ENCODE measurements around the gene CHCHD2. TPM values are rescaled to one million over a fixed set of nuclear protein-coding genes. Genes with fewer than 3 reads are reported as not detected.
A peak's percentile ranks its signal among the peaks of the same experiment; 100 is the strongest.
"Not testable (repeated sequence)": the region's sequence is repeated elsewhere in the genome, so short reads cannot be mapped to it uniquely, and the experiment has no call there.

The CHCHD2 gene
- total RNA-seq, 1 donor from 2014 or later = 64.1 TPM

DNA sequence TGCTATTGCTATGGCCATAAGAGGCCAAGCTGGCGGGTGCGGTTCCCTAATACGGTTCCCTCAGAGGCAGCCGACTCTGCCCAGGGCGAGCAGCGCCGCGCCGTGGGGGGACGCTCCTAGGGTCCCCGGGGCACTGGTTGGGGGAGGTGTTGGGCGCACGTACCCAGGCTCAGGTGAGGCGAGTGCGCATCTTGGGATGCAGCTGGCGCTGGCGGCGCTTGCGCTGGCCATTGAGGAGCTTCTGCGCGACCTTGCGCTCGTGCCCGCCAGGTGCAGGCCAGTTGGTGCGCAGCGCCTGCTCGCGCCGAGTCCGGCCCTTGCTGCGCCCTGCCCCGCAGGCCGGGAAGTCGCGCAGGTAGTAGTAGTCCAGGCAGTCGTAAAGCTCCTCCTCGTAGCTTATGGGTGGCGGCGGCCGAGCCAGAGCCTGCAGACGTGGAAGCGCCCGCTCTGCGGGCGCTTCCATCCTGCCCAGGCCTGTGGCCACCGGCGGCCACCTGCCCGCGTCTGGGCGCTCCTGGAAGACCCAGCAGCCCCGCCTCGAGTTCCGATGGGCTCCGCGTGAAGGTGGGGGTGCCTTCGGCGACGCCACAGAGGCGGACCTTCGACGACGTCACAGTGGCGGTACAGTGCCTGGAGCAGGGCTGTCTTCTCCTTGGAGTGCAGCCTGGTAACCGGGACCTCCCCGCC, 9.7 kb upstream of the CHCHD2 start, which contains the start of gene NUPR2:
Gene NUPR2, minus strand, starts transcription at position 566 of the 687 bp plus-strand sequence. Its CDS starts 103 bp downstream, at position 463.
- H3K27me3 ChIP-seq = no peaks in the 10 kb centered on the region
- TF ChIP-seq EZH2phosphoT487 (IDR thresholded peaks at IDR 0.05) (no peak), EZH2 (IDR thresholded peaks at IDR 0.05) (no peak)
- TF ChIP-seq, protein P1, sequence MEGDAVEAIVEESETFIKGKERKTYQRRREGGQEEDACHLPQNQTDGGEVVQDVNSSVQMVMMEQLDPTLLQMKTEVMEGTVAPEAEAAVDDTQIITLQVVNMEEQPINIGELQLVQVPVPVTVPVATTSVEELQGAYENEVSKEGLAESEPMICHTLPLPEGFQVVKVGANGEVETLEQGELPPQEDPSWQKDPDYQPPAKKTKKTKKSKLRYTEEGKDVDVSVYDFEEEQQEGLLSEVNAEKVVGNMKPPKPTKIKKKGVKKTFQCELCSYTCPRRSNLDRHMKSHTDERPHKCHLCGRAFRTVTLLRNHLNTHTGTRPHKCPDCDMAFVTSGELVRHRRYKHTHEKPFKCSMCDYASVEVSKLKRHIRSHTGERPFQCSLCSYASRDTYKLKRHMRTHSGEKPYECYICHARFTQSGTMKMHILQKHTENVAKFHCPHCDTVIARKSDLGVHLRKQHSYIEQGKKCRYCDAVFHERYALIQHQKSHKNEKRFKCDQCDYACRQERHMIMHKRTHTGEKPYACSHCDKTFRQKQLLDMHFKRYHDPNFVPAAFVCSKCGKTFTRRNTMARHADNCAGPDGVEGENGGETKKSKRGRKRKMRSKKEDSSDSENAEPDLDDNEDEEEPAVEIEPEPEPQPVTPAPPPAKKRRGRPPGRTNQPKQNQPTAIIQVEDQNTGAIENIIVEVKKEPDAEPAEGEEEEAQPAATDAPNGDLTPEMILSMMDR (IDR thresholded peaks at IDR 0.05) = no peak
- no peaks in the 10 kb centered on the region for H3K79me2 ChIP-seq (ENCODE audit: low read depth)
- no peaks in the 10 kb centered on the region for H3F3A ChIP-seq (ENCODE audit: low read depth)
- H3K36me3 Mint-ChIP-seq = no peaks in the 10 kb centered on the region
- H3K9me3 Mint-ChIP-seq = peaks cover 12% of the 10 kb centered on the region
- no peaks in the 10 kb centered on the region for H3K36me3 ChIP-seq
- peaks cover 5% of the 10 kb centered on the region for H3K9me3 ChIP-seq (ENCODE audit: low read depth)
- no peak within 1 kb of the TSS for H3K4me2 ChIP-seq
- peaks cover 2% of the 10 kb centered on the region for H3K27me3 Mint-ChIP-seq (ENCODE audit: insufficient read depth, low read depth)
- no peak within 1 kb of the TSS for H3K4me3 ChIP-seq
- no peaks in the 10 kb centered on the region for H3K4me1 ChIP-seq
- no peaks in the 10 kb centered on the region for H4K20me1 ChIP-seq (ENCODE audit: low read depth)
- no peak for DNase-seq (ENCODE audit: low spot score)
- H3K4me1 Mint-ChIP-seq = no peaks in the 10 kb centered on the region
- H3K9ac ChIP-seq = no peak within 1 kb of the TSS
- H3K4me3 Mint-ChIP-seq = no peak within 1 kb of the TSS
- H3K27ac ChIP-seq = no peak within 1 kb of the TSS
- H3K27ac Mint-ChIP-seq = no peak within 1 kb of the TSS
- H2AFZ ChIP-seq (replicated peaks) = no peak within 1 kb of the TSS

DNA sequence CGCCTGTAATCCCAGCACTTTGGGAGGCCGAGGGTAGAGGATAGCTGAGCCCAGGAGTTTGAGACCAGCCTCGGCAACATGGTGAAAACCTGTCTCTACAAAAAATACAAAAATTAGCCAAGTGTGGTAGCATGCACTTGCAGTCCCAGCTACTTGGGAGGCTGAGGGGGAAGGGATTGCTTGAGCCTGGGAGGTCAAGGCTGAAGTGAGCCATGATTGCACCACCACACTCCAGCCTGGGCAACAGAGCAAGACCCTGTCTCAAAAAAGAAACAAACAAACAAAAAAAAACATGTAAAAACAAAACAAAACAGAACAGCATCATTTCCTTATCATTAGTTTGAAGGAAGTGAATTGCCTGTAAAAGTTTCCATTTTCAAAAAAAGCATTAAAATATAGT, 6.0 kb upstream of the CHCHD2 start:
- not testable (repeated sequence) for H3K4me2 ChIP-seq; H3K4me3 ChIP-seq; H3K27ac Mint-ChIP-seq; H3K27ac ChIP-seq; H2AFZ ChIP-seq (replicated peaks); H3K4me3 Mint-ChIP-seq; DNase-seq (ENCODE audit: low spot score); H3K4me1 Mint-ChIP-seq; H3K79me2 ChIP-seq (ENCODE audit: low read depth); H3K27me3 ChIP-seq; H4K20me1 ChIP-seq (ENCODE audit: low read depth); H3K4me1 ChIP-seq; H3F3A ChIP-seq (ENCODE audit: low read depth); H3K27me3 Mint-ChIP-seq (ENCODE audit: insufficient read depth, low read depth); H3K9me3 Mint-ChIP-seq; H3K36me3 Mint-ChIP-seq; H3K9me3 ChIP-seq (ENCODE audit: low read depth); H3K36me3 ChIP-seq; H3K9ac ChIP-seq

DNA sequence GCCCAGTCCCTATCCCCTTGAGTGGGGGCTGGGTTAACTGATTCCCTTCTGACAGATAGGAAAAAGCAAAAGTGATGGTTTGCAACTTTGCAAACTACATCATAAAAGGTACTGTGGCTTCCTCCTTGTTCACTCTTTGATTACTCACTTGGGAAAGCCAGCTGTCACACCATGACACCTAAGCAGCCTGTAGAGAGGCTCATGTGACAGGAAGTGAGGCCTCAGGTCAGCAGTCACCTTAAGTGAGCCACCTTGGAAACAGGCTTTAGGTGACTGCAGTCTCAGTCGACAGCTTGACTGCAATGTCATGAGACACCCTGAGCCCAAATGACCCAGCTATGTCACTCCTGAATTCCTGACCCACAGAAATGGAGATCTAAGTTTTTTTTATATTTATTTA, 4.3 kb upstream of the CHCHD2 start:
- peaks cover 3% of the 10 kb centered on the region for H3K36me3 Mint-ChIP-seq

DNA sequence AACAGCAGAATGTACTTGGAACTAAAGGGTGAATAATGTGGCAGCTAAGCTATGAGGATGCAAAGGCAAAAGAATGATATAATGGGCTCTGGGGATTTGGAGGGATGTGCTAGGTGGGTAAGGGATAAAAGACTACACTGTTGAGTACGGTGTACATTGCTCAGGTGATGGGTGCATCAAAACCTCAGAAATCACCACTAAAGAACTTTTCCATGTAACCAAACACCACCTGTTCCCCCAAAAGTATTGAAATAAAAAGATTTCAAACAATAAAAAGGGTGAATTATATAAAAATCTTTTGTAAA, 1.6 kb upstream of the CHCHD2 start:
- peaks cover 3% of the 10 kb centered on the region for H3K9me3 Mint-ChIP-seq
- no peak overlapping the region for H3K4me2 ChIP-seq
- peaks cover 5% of the 10 kb centered on the region for H3K36me3 Mint-ChIP-seq
- H3K4me1 ChIP-seq = no peaks in the 10 kb centered on the region
- no peaks in the 10 kb centered on the region for H3K27me3 ChIP-seq
- peaks cover 12% of the 10 kb centered on the region for H3K4me1 Mint-ChIP-seq
- H3K27ac Mint-ChIP-seq = no peak overlapping the region
- no peak overlapping the region for H3K4me3 ChIP-seq
- no peaks in the 10 kb centered on the region for H3F3A ChIP-seq (ENCODE audit: low read depth)
- TF ChIP-seq EZH2 (IDR thresholded peaks at IDR 0.05) (no peak), EZH2phosphoT487 (IDR thresholded peaks at IDR 0.05) (no peak)
- TF ChIP-seq, protein P1 (IDR thresholded peaks at IDR 0.05) = no peak
- H3K4me3 Mint-ChIP-seq = peak overlapping the region; percentile 94
- no peak for DNase-seq (ENCODE audit: low spot score)
- H2AFZ ChIP-seq (replicated peaks) = no peak overlapping the region
- H3K27me3 Mint-ChIP-seq (ENCODE audit: insufficient read depth, low read depth) = peaks cover 4% of the 10 kb centered on the region
- no peaks in the 10 kb centered on the region for H3K36me3 ChIP-seq
- H3K9me3 ChIP-seq (ENCODE audit: low read depth) = no peaks in the 10 kb centered on the region
- no peak overlapping the region for H3K9ac ChIP-seq
- H3K27ac ChIP-seq = no peak overlapping the region
- peaks cover 11% of the 10 kb centered on the region for H3K79me2 ChIP-seq (ENCODE audit: low read depth)
- H4K20me1 ChIP-seq (ENCODE audit: low read depth) = no peaks in the 10 kb centered on the region

More for the DNA sequence above, 4.3 kb upstream of the CHCHD2 start:
- H3K79me2 ChIP-seq (ENCODE audit: low read depth) = peaks cover 5% of the 10 kb centered on the region
- no peaks in the 10 kb centered on the region for H4K20me1 ChIP-seq (ENCODE audit: low read depth)
- no peaks in the 10 kb centered on the region for H3K4me1 ChIP-seq
- no peak for DNase-seq (ENCODE audit: low spot score)
- H3K27me3 ChIP-seq = no peaks in the 10 kb centered on the region
- Mint-ChIP-seq H3K4me1 (peaks cover 6% of the 10 kb centered on the region), H3K4me3 (no peak overlapping the region), H3K27ac (no peak overlapping the region), H3K9me3 (peaks cover 6% of the 10 kb centered on the region), H3K27me3 (ENCODE audit: insufficient read depth, low read depth) (peaks cover 4% of the 10 kb centered on the region)
- no peaks in the 10 kb centered on the region for H3K36me3 ChIP-seq
- no peak overlapping the region for H2AFZ ChIP-seq (replicated peaks)
- H3K27ac ChIP-seq = no peak overlapping the region
- peaks cover 5% of the 10 kb centered on the region for H3K9me3 ChIP-seq (ENCODE audit: low read depth)
- TF ChIP-seq EZH2phosphoT487 (IDR thresholded peaks at IDR 0.05) (no peak), EZH2 (IDR thresholded peaks at IDR 0.05) (no peak)
- TF ChIP-seq, protein P1 (IDR thresholded peaks at IDR 0.05) = no peak
- no peak overlapping the region for H3K4me2 ChIP-seq
- no peak overlapping the region for H3K4me3 ChIP-seq
- H3F3A ChIP-seq (ENCODE audit: low read depth) = no peaks in the 10 kb centered on the region
- no peak overlapping the region for H3K9ac ChIP-seq

Measured in neural progenitor cell (in vitro differentiated cells).